Ovary (tissue), 9 donors: Measurements from ENCODE around the gene RHBDF2. TPM values are rescaled to one million over a fixed set of nuclear protein-coding genes. Genes with fewer than 3 reads are reported as not detected.

Source experiments
- DNase-seq, 5 donors: peaks; one replicate each; pipeline ENCODE4 v3.0.0-alpha.2; 2019 to 2020
- H3K27ac ChIP-seq, 2 donors: fragments of 200-600 bp; one replicate each; pipeline versions ENCODE4 v1.5.1 to v1.8.0; 2019 to 2022
- H3K27me3 ChIP-seq: fragments of 200-600 bp; one replicate; pipeline ENCODE4 v1.8.0; 2022
- H3K36me3 ChIP-seq: fragments of 200-600 bp; sonication (generic); one replicate; pipeline ENCODE4 v1.5.1; 2019
- H3K4me1 ChIP-seq: one replicate; pipeline ENCODE4 v1.8.1; 2013; ENCODE audit warnings: mild to moderate bottlenecking, moderate library complexity; ENCODE audit not compliant: insufficient read depth
- H3K4me3 ChIP-seq: fragments of 200-600 bp; sonication (generic); one replicate; pipeline ENCODE4 v1.5.1; 2017
- H3K9me3 ChIP-seq, 2 donors: fragments of 200-600 bp in 1 of 2; sonication (generic) in 1 of 2; one replicate each; pipeline versions ENCODE4 v1.5.1 to v1.8.1; 2013 to 2019; ENCODE audit warnings: mild to moderate bottlenecking in 1 of 2, moderate library complexity in 1 of 2
- CTCF ChIP-seq, 3 donors: fragments of 450-650 bp in 2 of 3; fragments of 200-600 bp in 1 of 3; IDR thresholded peaks; one replicate each; pipeline versions ENCODE4 v1.5.1 to v1.8.0; 2016 to 2022; ENCODE audit warnings: antibody characterized with exemption in 3 of 3, mild to moderate bottlenecking in 1 of 3
- EP300 ChIP-seq: sonication (generic); formaldehyde crosslinking; IDR thresholded peaks from one replicate; pipeline ENCODE4 v1.6.1; 2017; ENCODE audit warnings: antibody characterized with exemption
- POLR2A ChIP-seq: fragments of 450-650 bp; IDR thresholded peaks from one replicate; pipeline ENCODE4 v1.6.1; 2017; ENCODE audit warnings: antibody characterized with exemption, mild to moderate bottlenecking, moderate library complexity
- WGBS, 3 donors: extraction: QIAGEN DNeasy Blood & Tissue Kit in 1 of 3; methylation state at CpG; one replicate each; pipeline versions ENCODE4 v1.1.5 to v1.1.7; 2013 to 2017; 5-methylcytosine and 5-hydroxymethylcytosine counted together
- intact Hi-C, 4 donors: fragments of 100-400 bp; cut with DNase I; formaldehyde crosslinking; loops; one replicate each; pipeline versions ENCODE4 v1.11.0 to v1.15.1; 2022 to 2023
- polyA plus RNA-seq, 2 donors: library from polyadenylated mRNA; stranded (reverse); fragments of 200-250 nt in 1 of 2; fragments of 350-450 nt in 1 of 2; fragmentation: Illumina TruSeq in 1 of 2; extraction: RNeasy Lipid Tissue Mini Kit (QIAGEN cat#74804) in 1 of 2; gene quantifications; one replicate each; pipeline ENCODE4 v1.2.3, GENCODE V29; 2013 to 2014
- total RNA-seq, 7 donors: library from RNA; depleted of rRNA in 2 of 7; stranded (reverse); fragments of >200 nt in 2 of 7; fragmentation: NEBNext Ultra II Directional in 3 of 7; extraction: Animal tissue kit (Norgen Biotek cat#: 25700) in 3 of 7; gene quantifications; one replicate each; pipeline versions ENCODE4 v1.1.0 to v1.2.4, GENCODE V29; 2016 to 2023
- donor health status: DM: no; HTN: no; CAD: no; lungs with moderate emphysema.
- donor health status: DM: no; HTN: no; CAD: no.
- donor health status: Bipolar disorder and iron deficiency.
- donor health status: DM: yes; HTN: yes; CAD: no.
- donor health status: DM: no; HTN: no; CAD: no.
- donor health status: DM: yes; HTN: yes; CAD: no.

The RHBDF2 gene
- total and polyA plus RNA-seq, 9 donors, result 3.3 to 39.9 (median 19.5) TPM

GRCh38 chr17:76547642-76548202, 46.5 kb upstream of the RHBDF2 start:
- H3K9me3 ChIP-seq, result no peaks in the 10 kb centered on the region
- DNase-seq, result no peak
- H3K27ac ChIP-seq, result no peak overlapping the region
- no peaks in the 10 kb centered on the region for H3K36me3 ChIP-seq
- 87 to 93% (median 89%) methylated on average over 2 of the region's 2 CpGs for WGBS, 3 donors
- TF ChIP-seq EP300 (no peak), POLR2A (no peak), CTCF (IDR thresholded peaks at IDR 0.05) (no peak)
- H3K27me3 ChIP-seq, result no peaks in the 10 kb centered on the region
- H3K4me1 ChIP-seq, result peaks cover 34% of the 10 kb centered on the region
- intact Hi-C loops, result loop anchor here in 3 of 4 donors (1.0 to 2.0 kb wide), 2 partner anchors 25 kb away; no protein-coding TSS in a partner anchor
- H3K4me3 ChIP-seq, result no peak overlapping the region

- TF ChIP-seq CTCF (IDR thresholded peaks at IDR 0.05) (peak; percentile 50 to 84 (median 79)), POLR2A (no peak), EP300 (no peak)
- Histone ChIP-seq H3K27me3 (no peaks in the 10 kb centered on the region), H3K4me3 (no peak overlapping the region), H3K9me3 (no peaks in the 10 kb centered on the region), H3K36me3 (no peaks in the 10 kb centered on the region), H3K27ac (no peak overlapping the region), H3K4me1 (peaks cover 34% of the 10 kb centered on the region)
- intact Hi-C loops, result loop anchor here in 3 of 4 donors (1.0 to 2.0 kb wide), 2 partner anchors 24 to 25 kb away; no protein-coding TSS in a partner anchor
- peak; percentile 62 to 84 (median 70) for DNase-seq
- WGBS, 3 donors, result 30 to 38% (median 33%) methylated on average over 3 of the region's 3 CpGs
These were observed 46.0 kb upstream of the RHBDF2 start for GRCh38 chr17:76547183-76547641.

- TF ChIP-seq EP300 (no peak), CTCF (IDR thresholded peaks at IDR 0.05) (no peak), POLR2A (no peak)
- intact Hi-C loops, result loop anchor here in 3 of 4 donors (1.0 to 2.0 kb wide), 2 partner anchors 24 kb away; no protein-coding TSS in a partner anchor
- Histone ChIP-seq H3K4me3 (no peak overlapping the region), H3K9me3 (no peaks in the 10 kb centered on the region), H3K4me1 (peaks cover 34% of the 10 kb centered on the region), H3K36me3 (no peaks in the 10 kb centered on the region), H3K27ac (no peak overlapping the region), H3K27me3 (no peaks in the 10 kb centered on the region)
- peak in 3 of 5 donors; percentile 35 to 55 (median 37) for DNase-seq
- WGBS, 3 donors, result 16 to 34% (median 23%) methylated on average over 11 of the region's 11 CpGs
These were observed 45.4 kb upstream of the RHBDF2 start for GRCh38 chr17:76546556-76547182.

- Histone ChIP-seq H3K27me3 (no peaks in the 10 kb centered on the region), H3K27ac (no peak overlapping the region), H3K4me1 (peaks cover 36% of the 10 kb centered on the region), H3K36me3 (no peaks in the 10 kb centered on the region), H3K4me3 (no peak overlapping the region), H3K9me3 (no peaks in the 10 kb centered on the region)
- WGBS, 3 donors, result 63 to 72% (median 71%) methylated on average over 13 of the region's 13 CpGs
- peak in 2 of 5 donors; percentile 21 to 39 for DNase-seq
- TF ChIP-seq POLR2A (no peak), CTCF (IDR thresholded peaks at IDR 0.05) (no peak), EP300 (no peak)
- intact Hi-C loops, result loop anchor here in 2 of 4 donors (2.0 kb wide), 1 partner anchor 23 kb away; no protein-coding TSS in a partner anchor
These were observed 44.8 kb upstream of the RHBDF2 start for GRCh38 chr17:76545918-76546555.
